Measurements from ENCODE around the gene FKBP5.
"Not testable (repeated sequence)": the region's sequence is repeated elsewhere in the genome, so short reads cannot be mapped to it uniquely, and the experiment has no call there.

Gene FKBP5

GRCh38 chr6:35690006-35690405, 1.3 kb upstream of the FKBP5 start:
- DNase-seq (ENCODE audit: low read depth) = not testable (repeated sequence)

DNA sequence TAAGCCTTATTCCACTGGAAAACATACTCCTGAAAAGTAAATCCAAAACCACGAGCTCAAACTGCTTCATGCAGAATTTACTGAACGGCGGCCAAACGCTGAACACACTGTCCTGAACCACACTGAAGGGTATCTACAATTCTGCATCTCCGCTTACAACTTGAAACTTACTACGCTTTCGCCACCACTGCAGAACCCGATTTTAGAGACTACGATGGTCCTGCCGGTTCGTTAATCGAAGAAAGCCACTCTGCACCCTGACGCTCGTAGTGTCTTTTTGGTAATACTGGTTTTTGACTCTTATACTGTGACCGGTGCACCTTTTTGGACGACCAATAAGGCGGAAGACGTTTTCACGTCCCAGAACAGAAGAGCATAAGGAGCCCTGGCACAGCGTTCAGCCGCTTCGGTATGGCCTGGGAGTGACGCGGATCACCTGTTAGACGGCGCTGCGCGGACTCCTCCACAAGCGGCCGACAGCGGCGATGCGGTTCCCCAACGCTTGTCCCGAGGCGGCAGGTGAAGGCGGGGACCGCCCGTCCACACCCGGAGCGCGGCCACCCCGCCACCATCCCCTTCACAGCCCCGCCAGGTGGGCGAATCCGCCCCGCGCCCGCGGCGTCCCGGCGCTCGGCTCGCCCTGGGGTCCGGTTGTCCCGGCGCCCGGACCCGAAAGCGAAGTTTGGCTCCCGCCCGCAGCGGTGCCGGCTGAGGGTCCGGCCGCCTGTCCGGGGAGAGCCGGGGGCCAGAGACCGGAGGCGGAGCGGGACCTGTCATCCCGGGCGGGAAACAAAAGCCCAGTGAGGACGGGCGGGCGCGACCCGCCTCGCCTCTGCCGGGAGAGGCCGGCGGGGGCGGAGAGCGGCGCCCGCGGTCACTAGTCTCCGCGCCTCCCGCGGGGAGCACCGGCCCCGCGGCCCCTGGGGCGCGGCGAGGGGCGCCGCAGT, 784 bp downstream of the FKBP5 start:
- DNase-seq (ENCODE audit: low read depth) = no peak

DNA sequence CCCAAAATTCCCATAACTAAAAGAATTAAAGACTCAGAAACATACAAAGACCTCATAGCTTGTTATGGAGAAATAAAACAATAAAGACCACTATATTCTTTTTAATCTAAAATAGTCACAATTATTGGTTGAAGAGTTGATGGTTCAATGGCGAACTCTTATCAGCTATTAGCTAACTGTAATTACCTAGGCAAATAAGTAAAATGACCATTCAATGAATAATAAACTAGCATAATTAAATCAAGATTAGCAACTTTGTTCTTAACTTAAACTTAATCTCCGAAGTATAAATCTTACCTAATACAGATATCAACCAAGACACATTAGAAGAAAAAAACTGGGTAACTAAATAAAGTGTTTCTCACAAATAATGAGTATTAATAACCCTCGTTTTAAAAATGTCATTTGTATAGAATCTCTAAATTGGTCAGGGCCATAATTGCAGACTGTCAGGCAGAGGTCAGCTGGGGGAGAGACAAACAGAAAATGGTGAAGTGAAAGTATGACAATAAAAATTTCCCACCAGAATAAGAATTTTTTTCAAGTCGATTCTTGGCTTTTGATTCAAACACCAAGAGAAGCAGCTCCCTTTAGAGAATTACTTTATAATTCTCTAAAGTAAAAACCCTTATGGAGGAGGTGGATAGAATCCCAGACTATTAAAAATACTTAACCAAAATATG, 1.7 kb downstream of the FKBP5 start:
- no peak for DNase-seq (ENCODE audit: low read depth)

- DNase-seq (ENCODE audit: low read depth) = no peak
Observed at GRCh38 chr6:35686436-35686835, 2.3 kb downstream of the FKBP5 start.

DNA sequence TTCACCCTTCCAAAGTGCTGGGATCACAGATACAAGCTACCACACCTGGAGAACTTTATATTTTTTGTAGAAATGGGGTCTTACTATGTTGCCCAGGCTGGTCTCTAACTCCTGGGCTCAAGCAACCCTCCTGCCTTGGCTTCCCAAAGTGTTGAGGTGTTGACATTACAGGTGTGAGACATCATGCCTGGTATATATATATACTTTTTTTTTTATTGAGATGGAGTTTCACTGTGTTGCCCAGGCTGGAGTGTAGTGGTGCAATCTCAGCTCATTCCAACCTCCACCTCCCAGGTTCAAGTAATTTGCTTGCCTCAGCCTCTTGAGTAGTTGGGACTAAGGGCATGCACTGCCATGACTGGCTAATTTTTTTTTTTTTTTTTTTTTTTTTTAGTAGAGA, 5.4 kb downstream of the FKBP5 start:
- no peak for DNase-seq (ENCODE audit: low read depth)

DNA sequence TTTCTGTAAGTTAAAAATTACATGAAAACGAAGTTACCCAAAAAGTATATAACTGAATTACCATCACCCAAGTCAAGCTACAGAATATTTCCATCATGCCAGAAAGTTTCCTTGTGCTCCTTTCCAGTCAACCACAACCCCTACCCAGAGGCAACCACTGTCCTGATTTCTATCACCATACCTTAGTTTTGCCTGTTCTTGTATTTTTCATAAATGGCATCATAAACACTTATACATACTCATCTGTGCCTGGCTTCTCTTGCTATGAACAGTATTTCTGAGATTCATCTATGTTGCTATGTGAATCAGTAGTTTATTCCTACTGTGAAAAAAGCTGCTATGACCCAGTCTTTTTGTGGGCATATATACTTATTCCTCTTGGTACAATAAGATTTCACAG, 7.4 kb downstream of the FKBP5 start:
- DNase-seq (ENCODE audit: low read depth) = no peak

DNA sequence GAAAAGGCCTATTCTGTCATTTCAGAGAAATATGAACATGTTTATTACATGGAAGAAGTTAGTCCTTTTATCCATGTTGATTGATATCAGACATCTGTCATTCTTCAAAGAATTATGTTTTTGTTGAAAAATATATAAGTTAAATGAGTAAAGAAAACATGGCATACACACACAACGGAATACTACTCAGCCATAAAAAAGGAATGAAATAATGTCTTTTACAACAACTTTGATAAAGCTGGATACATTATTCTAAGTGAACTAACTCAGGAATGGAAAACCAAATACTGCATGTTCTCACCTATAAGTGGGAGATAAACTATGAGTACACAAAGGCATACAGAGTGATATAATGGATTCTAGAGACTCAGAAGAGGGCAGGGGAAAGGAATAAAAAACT, 9.3 kb downstream of the FKBP5 start:
- no peak for DNase-seq (ENCODE audit: low read depth)

- DNase-seq (ENCODE audit: low read depth) = no peak
Observed at GRCh38 chr6:35678814-35679213, 9.9 kb downstream of the FKBP5 start.

DNA sequence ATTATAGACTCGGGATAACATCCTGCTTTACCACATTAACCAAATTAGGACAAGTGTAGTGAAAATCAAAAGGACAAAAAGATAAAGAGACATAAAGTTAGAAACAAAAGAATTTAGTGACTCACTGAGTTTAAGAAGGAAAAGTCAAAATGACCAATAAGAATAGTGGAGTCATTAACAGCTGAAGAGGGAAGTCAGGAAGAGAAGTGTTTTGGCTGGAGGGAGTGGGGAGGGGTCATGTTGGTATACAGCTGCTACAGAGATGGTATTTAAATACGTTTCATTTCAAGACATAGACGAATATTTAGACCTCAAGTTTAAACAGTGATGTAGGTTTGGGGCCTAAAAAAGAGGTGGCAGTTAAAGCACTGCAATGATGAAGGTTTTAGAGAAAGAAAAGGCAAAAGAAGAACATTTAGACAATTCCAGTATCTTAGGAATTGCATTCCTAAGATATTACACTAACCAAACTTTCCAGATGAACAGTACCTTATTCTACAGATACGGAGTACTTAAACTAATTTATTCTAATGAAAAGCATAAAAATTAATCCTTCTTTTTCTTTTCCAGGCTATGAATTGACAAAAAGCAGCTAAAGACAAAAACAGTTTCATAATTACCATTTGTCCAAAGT, 10.6 kb downstream of the FKBP5 start:
- no peak for DNase-seq (ENCODE audit: low read depth)

- no peak for DNase-seq (ENCODE audit: low read depth)
Observed at GRCh38 chr6:35677456-35677855, 11.3 kb downstream of the FKBP5 start.

GRCh38 chr6:35675871-35676459, 12.8 kb downstream of the FKBP5 start:
- DNase-seq (ENCODE audit: low read depth) = no peak

DNA sequence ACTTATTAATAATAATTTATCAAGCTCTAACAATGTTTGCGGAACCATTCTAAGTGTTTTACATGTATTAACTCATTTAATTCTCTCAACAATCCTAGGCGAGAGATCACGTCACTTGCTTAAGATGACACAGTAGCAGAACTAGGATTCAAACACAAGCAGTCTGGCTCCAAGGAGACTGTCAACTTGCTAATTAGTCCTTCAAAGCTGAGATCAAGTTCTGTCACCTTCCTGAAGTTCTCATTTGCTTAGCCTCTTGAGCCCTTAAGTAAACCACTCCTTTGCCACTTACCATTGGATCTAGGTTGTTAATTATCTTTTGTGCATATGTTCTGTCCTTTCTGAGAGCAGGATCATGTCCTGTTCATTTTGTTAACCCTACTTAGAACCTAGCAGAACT, 14.1 kb downstream of the FKBP5 start:
- no peak for DNase-seq (ENCODE audit: low read depth)

- DNase-seq (ENCODE audit: low read depth) = no peak
Observed at GRCh38 chr6:35673755-35674154, 15.0 kb downstream of the FKBP5 start.

DNA sequence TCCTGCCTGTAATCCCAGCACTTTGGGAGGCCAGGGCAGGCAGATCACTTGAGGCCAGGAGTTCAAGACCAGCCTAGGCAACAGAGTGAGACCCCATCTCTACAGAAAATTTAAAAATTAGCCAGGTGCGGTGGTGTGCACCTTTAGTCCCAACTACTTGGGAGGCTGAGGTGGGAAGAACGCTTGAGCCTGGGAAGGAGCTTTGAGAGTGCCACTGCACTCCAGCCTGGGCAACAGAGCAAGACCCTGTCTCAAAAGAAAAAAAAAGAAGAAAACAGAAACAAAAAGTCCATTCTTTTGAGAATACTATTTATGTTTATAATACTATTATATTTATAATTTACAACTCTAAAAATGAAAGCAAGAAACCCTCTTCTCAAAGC, 15.4 kb downstream of the FKBP5 start:
- DNase-seq (ENCODE audit: low read depth) = not testable (repeated sequence)

- DNase-seq (ENCODE audit: low read depth) = not testable (repeated sequence)
Observed at GRCh38 chr6:35670453-35670852, 18.3 kb downstream of the FKBP5 start.

GRCh38 chr6:35669451-35670045, 19.2 kb downstream of the FKBP5 start:
- no peak for DNase-seq (ENCODE audit: low read depth)

DNA sequence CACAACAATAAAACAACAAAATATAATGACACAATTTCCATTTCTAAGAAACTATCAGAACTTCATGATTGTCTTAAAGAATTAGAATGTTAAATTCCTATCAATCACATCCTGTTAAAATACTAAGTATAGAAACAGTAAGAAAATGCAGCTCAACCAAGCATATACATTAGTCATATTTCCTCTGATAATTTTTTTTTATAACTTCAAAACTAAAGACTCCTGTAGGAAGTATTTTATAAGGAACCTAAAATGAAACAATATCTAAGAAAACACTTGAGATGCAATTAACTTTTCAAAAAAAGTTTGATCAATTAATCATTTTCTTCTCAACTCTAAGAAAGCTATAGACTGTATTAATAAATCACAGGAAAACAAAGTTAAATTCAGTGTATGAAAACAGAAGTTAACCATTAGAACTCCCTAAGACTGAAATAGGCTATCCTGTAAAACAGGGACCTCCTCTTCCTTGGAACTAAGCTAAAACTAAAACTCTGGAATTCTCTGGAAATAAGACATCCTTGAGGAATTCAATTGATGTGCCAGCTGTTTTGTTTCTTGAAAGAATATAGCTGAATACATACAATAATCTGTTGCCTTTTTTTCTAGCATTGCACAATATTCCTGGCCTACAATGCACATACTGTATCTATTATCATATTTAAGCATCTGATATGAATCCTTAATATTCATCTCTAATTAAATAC, 19.8 kb downstream of the FKBP5 start:
- no peak for DNase-seq (ENCODE audit: low read depth)

- DNase-seq (ENCODE audit: low read depth) = no peak
Observed at GRCh38 chr6:35668096-35668495, 20.6 kb downstream of the FKBP5 start.

- DNase-seq (ENCODE audit: low read depth) = no peak
Observed at GRCh38 chr6:35665573-35665972, 23.1 kb downstream of the FKBP5 start.

- DNase-seq (ENCODE audit: low read depth) = no peak
Observed at GRCh38 chr6:35664945-35665344, 23.8 kb downstream of the FKBP5 start.

- DNase-seq (ENCODE audit: low read depth) = peak; percentile 43
Observed at GRCh38 chr6:35663447-35664235, 25.1 kb downstream of the FKBP5 start.

Data from stromal cell of bone marrow (primary cell).